Measurements from ENCODE around the gene VPS13D.

VPS13D gene

DNA sequence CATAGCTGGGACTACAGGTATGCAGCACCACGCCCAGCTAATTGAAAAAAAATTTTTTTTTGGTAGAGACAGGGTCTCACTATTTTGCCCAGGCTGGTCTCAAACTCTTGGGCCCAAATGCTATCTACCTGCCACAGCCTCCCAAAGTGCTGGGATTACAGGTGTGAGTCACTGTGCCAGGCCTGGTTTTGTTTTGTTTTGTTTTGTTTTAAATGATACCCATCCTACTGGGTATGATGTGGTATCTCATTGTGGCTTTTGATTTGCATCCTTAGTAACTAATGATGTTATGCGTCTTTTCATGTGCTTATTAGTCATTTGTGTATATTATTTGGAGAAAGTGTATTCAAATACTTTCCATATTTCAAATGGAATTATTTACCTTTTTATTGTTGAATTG is 142.3 kb downstream of the VPS13D start:
- H3K4me2 ChIP-seq (ENCODE audit: low read length, poor library complexity, severe bottlenecking): no peak overlapping the region

DNA sequence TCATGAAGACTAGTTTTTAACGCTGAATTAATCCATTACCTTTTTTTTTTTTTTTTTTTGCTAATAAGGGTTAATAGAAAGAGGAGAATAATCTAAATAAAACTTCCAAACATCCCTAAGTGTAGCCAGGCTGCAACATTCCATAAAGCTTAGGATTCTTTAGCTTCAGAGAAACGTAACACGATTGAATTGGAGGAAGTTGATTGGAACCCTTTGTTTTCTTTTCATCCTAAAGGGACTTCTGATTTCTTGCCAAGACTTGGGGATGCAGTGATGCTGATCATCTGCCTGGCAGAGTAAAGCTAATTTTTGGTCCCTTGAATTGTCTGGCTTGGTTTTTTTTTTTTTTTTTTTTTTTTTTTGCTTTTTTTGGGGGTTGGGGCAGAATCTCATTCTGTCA is 142.9 kb downstream of the VPS13D start:
- Histone ChIP-seq H3K27me3 (ENCODE audit: control insufficient read depth in 1 of 2, insufficient read depth in 1 of 2, low read length in 2 of 2) (no peaks in the 10 kb centered on the region), H3K27ac (ENCODE audit: low read length, poor library complexity, severe bottlenecking) (no peak overlapping the region), H3K18ac (ENCODE audit: low read depth in 1 of 2, low read length in 2 of 2) (no peak overlapping the region), H3K4me3 (ENCODE audit: insufficient read depth in 1 of 2, low read depth in 1 of 2, low read length in 2 of 2) (no peak overlapping the region), H4K91ac (ENCODE audit: low read length) (no peak overlapping the region), H2BK15ac (ENCODE audit: low read depth, poor library complexity, severe bottlenecking) (no peak overlapping the region), H3K4me1 (ENCODE audit: control insufficient read depth, insufficient read depth, low read depth, low read length) (no peaks in the 10 kb centered on the region), H3K79me1 (replicated peaks; ENCODE audit: low read length, poor library complexity, severe bottlenecking) (peaks cover 6% of the 10 kb centered on the region), H3K36me3 (ENCODE audit: control insufficient read depth in 1 of 2, insufficient read depth in 2 of 2, low read depth in 1 of 2, low read length in 2 of 2) (peaks cover 9 to 65% of the 10 kb centered on the region in 2 experiments), H2AK5ac (ENCODE audit: low read length, severe bottlenecking) (no peak overlapping the region), H2AFZ (ENCODE audit: low read depth, low read length) (no peak overlapping the region), H2BK5ac (ENCODE audit: low read depth, low read length, poor library complexity, severe bottlenecking) (no peak overlapping the region), H4K8ac (ENCODE audit: low read length) (no peak overlapping the region), H3K9me3 (ENCODE audit: control insufficient read depth, low read length) (no peaks in the 10 kb centered on the region), H3K23ac (ENCODE audit: low read length in 2 of 2) (no peak overlapping the region), H2BK12ac (ENCODE audit: low read length in 2 of 2) (no peak overlapping the region), H3K14ac (ENCODE audit: low read length in 2 of 2) (no peak overlapping the region), H3K9ac (ENCODE audit: low read length) (no peak overlapping the region), H2BK120ac (ENCODE audit: low read depth, low read length) (no peak overlapping the region), H3K4ac (ENCODE audit: low read depth in 1 of 2, low read length in 2 of 2) (no peak overlapping the region), H3K4me2 (ENCODE audit: low read length, poor library complexity, severe bottlenecking) (no peak overlapping the region)
- DNase-seq: no peak
- WGBS: 100% methylated on average over 2 of the region's 3 CpGs

More for the DNA sequence above, 142.3 kb downstream of the VPS13D start:
- WGBS: 100% methylated on average over 1 of the region's 2 CpGs
- H3K79me1 ChIP-seq (replicated peaks; ENCODE audit: low read length, poor library complexity, severe bottlenecking): peaks cover 6% of the 10 kb centered on the region
- H3K14ac ChIP-seq (ENCODE audit: low read length in 2 of 2): no peak overlapping the region
- H3K9me3 ChIP-seq (ENCODE audit: control insufficient read depth, low read length): no peaks in the 10 kb centered on the region
- no peak overlapping the region for H3K4me3 ChIP-seq (ENCODE audit: insufficient read depth in 1 of 2, low read depth in 1 of 2, low read length in 2 of 2)
- no peak for DNase-seq
- no peaks in the 10 kb centered on the region for H3K4me1 ChIP-seq (ENCODE audit: control insufficient read depth, insufficient read depth, low read depth, low read length)
- H2BK15ac ChIP-seq (ENCODE audit: low read depth, poor library complexity, severe bottlenecking): no peak overlapping the region
- H3K9ac ChIP-seq (ENCODE audit: low read length): no peak overlapping the region
- H2BK12ac ChIP-seq (ENCODE audit: low read length in 2 of 2): no peak overlapping the region
- H2BK5ac ChIP-seq (ENCODE audit: low read depth, low read length, poor library complexity, severe bottlenecking): no peak overlapping the region
- H3K27me3 ChIP-seq (ENCODE audit: control insufficient read depth in 1 of 2, insufficient read depth in 1 of 2, low read length in 2 of 2): no peaks in the 10 kb centered on the region
- H3K27ac ChIP-seq (ENCODE audit: low read length, poor library complexity, severe bottlenecking): no peak overlapping the region
- peaks cover 12 to 64% of the 10 kb centered on the region in 2 experiments for H3K36me3 ChIP-seq (ENCODE audit: control insufficient read depth in 1 of 2, insufficient read depth in 2 of 2, low read depth in 1 of 2, low read length in 2 of 2)
- H4K91ac ChIP-seq (ENCODE audit: low read length): no peak overlapping the region
- H3K18ac ChIP-seq (ENCODE audit: low read depth in 1 of 2, low read length in 2 of 2): no peak overlapping the region
- H2AK5ac ChIP-seq (ENCODE audit: low read length, severe bottlenecking): no peak overlapping the region
- no peak overlapping the region for H4K8ac ChIP-seq (ENCODE audit: low read length)
- H2AFZ ChIP-seq (ENCODE audit: low read depth, low read length): no peak overlapping the region
- no peak overlapping the region for H3K23ac ChIP-seq (ENCODE audit: low read length in 2 of 2)
- H2BK120ac ChIP-seq (ENCODE audit: low read depth, low read length): no peak overlapping the region
- H3K4ac ChIP-seq (ENCODE audit: low read depth in 1 of 2, low read length in 2 of 2): no peak overlapping the region

DNA sequence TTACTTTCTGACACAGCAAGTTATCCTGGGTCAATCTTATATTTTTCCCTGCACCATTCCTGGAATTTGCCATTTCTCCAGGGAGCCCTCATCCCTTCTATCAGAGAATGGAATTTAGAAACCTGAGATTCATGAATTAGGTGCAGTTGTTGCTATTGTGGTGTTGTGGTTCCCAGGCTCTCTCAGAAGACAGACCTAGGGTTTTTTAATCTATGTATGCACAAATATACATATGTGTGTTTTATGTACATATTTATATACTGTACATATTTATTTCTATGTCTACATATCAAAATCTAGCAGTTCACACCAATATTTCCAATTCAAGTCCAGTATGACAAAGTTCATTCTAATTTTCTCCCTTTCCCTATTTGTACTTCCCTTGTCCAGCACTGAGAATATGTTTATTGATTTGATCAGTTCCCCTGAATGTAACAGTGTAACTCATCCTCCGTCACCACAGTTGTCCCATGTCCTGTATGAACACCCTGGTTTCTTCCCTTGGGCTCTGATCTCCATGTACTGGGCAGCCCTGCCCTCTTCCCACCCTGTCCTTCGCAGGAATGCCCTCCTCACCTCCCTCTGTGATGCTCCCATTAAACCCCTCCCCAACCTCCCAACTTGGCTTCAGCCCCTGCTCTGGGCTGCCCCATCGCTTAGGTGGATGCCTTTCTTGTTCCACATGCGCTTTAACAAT is 145.5 kb downstream of the VPS13D start:
- DNase-seq: no peak

GRCh38 chr1:12376236-12377045 is 146.6 kb downstream of the VPS13D start:
- no peak overlapping the region for H3K4me3 ChIP-seq (ENCODE audit: insufficient read depth in 1 of 2, low read depth in 1 of 2, low read length in 2 of 2)
- H3K14ac ChIP-seq (ENCODE audit: low read length in 2 of 2): no peak overlapping the region
- H3K36me3 ChIP-seq (ENCODE audit: control insufficient read depth in 1 of 2, insufficient read depth in 2 of 2, low read depth in 1 of 2, low read length in 2 of 2): peaks cover 11 to 59% of the 10 kb centered on the region in 2 experiments
- H4K8ac ChIP-seq (ENCODE audit: low read length): no peak overlapping the region
- no peaks in the 10 kb centered on the region for H3K4me1 ChIP-seq (ENCODE audit: control insufficient read depth, insufficient read depth, low read depth, low read length)
- H3K9ac ChIP-seq (ENCODE audit: low read length): no peak overlapping the region
- H4K91ac ChIP-seq (ENCODE audit: low read length): no peak overlapping the region
- no peak overlapping the region for H2AK5ac ChIP-seq (ENCODE audit: low read length, severe bottlenecking)
- H3K27ac ChIP-seq (ENCODE audit: low read length, poor library complexity, severe bottlenecking): no peak overlapping the region
- H3K4me2 ChIP-seq (ENCODE audit: low read length, poor library complexity, severe bottlenecking): no peak overlapping the region
- no peak overlapping the region for H3K23ac ChIP-seq (ENCODE audit: low read length in 2 of 2)
- no peak overlapping the region for H3K4ac ChIP-seq (ENCODE audit: low read depth in 1 of 2, low read length in 2 of 2)
- H2BK120ac ChIP-seq (ENCODE audit: low read depth, low read length): no peak overlapping the region
- no peaks in the 10 kb centered on the region for H3K27me3 ChIP-seq (ENCODE audit: control insufficient read depth in 1 of 2, insufficient read depth in 1 of 2, low read length in 2 of 2)
- H2BK15ac ChIP-seq (ENCODE audit: low read depth, poor library complexity, severe bottlenecking): no peak overlapping the region
- DNase-seq: no peak
- no peaks in the 10 kb centered on the region for H3K9me3 ChIP-seq (ENCODE audit: control insufficient read depth, low read length)
- no peak overlapping the region for H2BK12ac ChIP-seq (ENCODE audit: low read length in 2 of 2)
- no peak overlapping the region for H2BK5ac ChIP-seq (ENCODE audit: low read depth, low read length, poor library complexity, severe bottlenecking)
- H2AFZ ChIP-seq (ENCODE audit: low read depth, low read length): no peak overlapping the region
- H3K18ac ChIP-seq (ENCODE audit: low read depth in 1 of 2, low read length in 2 of 2): no peak overlapping the region
- H3K79me1 ChIP-seq (replicated peaks; ENCODE audit: low read length, poor library complexity, severe bottlenecking): peaks cover 1% of the 10 kb centered on the region
- WGBS: 86% methylated on average over 5 of the region's 6 CpGs

More for the DNA sequence above, 145.5 kb downstream of the VPS13D start:
- Histone ChIP-seq H3K27ac (ENCODE audit: low read length, poor library complexity, severe bottlenecking) (no peak overlapping the region), H2BK5ac (ENCODE audit: low read depth, low read length, poor library complexity, severe bottlenecking) (no peak overlapping the region), H2AFZ (ENCODE audit: low read depth, low read length) (no peak overlapping the region), H3K27me3 (ENCODE audit: control insufficient read depth in 1 of 2, insufficient read depth in 1 of 2, low read length in 2 of 2) (no peaks in the 10 kb centered on the region), H3K4me1 (ENCODE audit: control insufficient read depth, insufficient read depth, low read depth, low read length) (no peaks in the 10 kb centered on the region), H3K4me3 (ENCODE audit: insufficient read depth in 1 of 2, low read depth in 1 of 2, low read length in 2 of 2) (no peak overlapping the region), H3K9me3 (ENCODE audit: control insufficient read depth, low read length) (no peaks in the 10 kb centered on the region), H3K4me2 (ENCODE audit: low read length, poor library complexity, severe bottlenecking) (no peak overlapping the region), H2BK12ac (ENCODE audit: low read length in 2 of 2) (no peak overlapping the region), H3K79me1 (replicated peaks; ENCODE audit: low read length, poor library complexity, severe bottlenecking) (peaks cover 3% of the 10 kb centered on the region), H4K8ac (ENCODE audit: low read length) (no peak overlapping the region), H2AK5ac (ENCODE audit: low read length, severe bottlenecking) (no peak overlapping the region), H2BK15ac (ENCODE audit: low read depth, poor library complexity, severe bottlenecking) (no peak overlapping the region), H3K9ac (ENCODE audit: low read length) (no peak overlapping the region), H3K36me3 (ENCODE audit: control insufficient read depth in 1 of 2, insufficient read depth in 2 of 2, low read depth in 1 of 2, low read length in 2 of 2) (peaks cover 11 to 64% of the 10 kb centered on the region in 2 experiments), H3K14ac (ENCODE audit: low read length in 2 of 2) (no peak overlapping the region), H2BK120ac (ENCODE audit: low read depth, low read length) (no peak overlapping the region), H3K18ac (ENCODE audit: low read depth in 1 of 2, low read length in 2 of 2) (no peak overlapping the region), H3K23ac (ENCODE audit: low read length in 2 of 2) (no peak overlapping the region), H4K91ac (ENCODE audit: low read length) (no peak overlapping the region), H3K4ac (ENCODE audit: low read depth in 1 of 2, low read length in 2 of 2) (no peak overlapping the region)
- WGBS: 100% methylated on average over 3 of the region's 4 CpGs

Measured in mesenchymal stem cell (in vitro differentiated cells and primary cell).